DMS79 treated with DMSO at 0.1 percent for 48 hours (cell line): Measurements from ENCODE around the gene SLC12A8.

Source experiments
- DNase-seq: peaks from one replicate; lab custom pipeline; 2025; lab: John Stamatoyannopoulos, UW

Gene SLC12A8

GRCh38 chr3:125151916-125152315, 60.6 kb downstream of the SLC12A8 start:
- DNase-seq, result no peak

- DNase-seq, result no peak
These were observed 61.1 kb downstream of the SLC12A8 start for GRCh38 chr3:125151442-125151817.

- peak; percentile 2 for DNase-seq
These were observed 61.8 kb downstream of the SLC12A8 start for GRCh38 chr3:125150525-125151441.

- DNase-seq, result no peak
These were observed 63.1 kb downstream of the SLC12A8 start for GRCh38 chr3:125149462-125149861.

DNA sequence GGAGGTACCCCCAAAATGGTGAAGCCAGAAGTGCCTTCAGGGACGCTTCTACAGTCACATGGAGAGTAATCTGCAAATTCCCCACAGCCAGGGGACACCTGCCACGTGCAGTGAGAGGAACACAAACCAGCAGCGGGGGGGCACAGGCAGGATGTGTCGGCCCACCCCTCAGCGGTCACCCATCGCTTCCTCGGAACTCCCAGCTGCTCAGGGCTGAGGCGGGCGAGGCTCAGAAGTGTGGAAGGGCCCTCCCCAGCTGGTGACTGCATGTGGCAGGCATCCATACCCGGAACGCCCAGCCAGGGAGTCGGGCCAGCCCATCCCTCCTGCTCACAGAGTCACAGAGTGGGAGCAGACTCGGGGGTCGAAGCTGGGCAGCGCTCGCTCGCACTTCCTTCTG, 63.7 kb downstream of the SLC12A8 start:
- DNase-seq, result no peak

DNA sequence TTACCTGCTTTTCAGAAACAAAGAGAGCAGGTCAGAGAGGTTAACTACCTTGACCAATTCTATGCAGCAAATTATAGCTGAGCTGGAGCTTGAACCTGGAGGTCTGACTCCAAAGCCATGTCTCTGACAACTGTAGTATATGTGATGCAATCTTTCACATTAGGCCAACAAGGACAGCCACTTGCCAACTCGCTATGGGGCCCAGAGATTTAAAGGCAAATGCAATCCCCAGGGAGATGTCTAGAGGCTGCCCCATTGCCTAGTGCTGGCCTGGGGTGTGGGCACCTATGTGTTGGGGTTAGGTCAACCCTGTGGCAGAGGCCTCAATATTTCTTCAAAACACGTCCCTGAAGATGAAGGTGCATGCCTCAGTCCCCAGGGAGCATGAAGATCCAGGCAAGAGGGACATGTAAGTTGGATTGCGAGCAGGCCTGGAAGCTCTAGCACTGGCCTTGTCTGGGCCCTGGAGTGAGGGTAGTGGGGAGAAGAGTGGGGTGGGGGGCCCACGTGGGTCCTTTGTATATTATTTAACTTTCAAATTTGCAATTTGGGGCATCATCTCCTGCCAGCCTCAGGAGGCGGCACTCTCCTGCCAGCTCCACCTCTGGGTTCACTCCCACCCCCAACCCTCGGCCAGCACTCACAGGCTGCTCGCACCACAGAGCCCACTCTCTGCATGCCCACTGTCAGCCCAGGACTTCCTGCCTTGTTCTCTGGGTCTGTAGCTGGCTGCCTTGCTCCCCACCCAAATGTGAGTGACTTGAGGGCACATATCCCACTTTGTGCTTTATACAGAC, 64.3 kb downstream of the SLC12A8 start:
- no peak for DNase-seq

- no peak for DNase-seq
These were observed 65.1 kb downstream of the SLC12A8 start for GRCh38 chr3:125147491-125147820.

DNA sequence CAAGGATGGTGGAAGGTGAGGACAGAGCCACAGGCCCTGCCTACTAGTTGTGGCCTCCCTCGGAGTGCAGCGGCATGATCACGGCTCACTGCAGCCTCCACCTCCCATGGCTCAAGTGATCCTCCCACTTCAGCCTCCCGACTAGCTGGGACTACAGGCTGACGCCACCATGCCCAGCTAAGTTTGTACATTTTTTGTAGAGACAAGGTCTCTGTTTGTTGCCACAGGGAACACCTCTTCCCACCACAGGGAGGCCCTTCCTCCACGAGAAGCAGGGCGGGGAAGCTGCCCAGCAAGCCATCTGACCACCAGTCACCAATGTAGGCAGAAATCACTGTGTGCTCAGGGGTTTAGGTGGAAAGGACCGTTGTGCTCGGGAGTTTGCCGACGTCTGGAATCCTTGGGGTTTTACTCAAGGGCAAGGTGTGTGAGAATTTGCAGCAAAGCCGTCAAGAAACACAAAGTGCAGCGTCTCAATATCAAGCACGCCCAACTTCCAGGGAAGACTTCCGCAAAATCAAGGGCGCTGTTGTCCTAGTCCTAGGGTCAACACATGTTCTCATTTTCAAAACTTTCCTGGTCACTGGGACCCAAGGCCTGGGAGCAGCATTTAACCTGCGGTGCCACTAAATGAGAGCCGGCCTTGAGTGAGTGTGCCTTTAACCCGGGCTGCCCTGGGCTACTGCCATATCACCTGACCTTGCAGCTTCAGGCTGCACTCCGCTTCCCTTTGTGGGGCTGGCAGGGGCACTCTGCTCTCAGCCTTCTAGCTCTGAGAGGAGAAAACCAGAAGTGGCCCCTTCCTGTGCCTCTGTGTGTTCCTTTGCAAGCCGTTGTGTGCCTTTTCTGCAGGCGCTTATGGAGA, 65.7 kb downstream of the SLC12A8 start:
- no peak for DNase-seq

DNA sequence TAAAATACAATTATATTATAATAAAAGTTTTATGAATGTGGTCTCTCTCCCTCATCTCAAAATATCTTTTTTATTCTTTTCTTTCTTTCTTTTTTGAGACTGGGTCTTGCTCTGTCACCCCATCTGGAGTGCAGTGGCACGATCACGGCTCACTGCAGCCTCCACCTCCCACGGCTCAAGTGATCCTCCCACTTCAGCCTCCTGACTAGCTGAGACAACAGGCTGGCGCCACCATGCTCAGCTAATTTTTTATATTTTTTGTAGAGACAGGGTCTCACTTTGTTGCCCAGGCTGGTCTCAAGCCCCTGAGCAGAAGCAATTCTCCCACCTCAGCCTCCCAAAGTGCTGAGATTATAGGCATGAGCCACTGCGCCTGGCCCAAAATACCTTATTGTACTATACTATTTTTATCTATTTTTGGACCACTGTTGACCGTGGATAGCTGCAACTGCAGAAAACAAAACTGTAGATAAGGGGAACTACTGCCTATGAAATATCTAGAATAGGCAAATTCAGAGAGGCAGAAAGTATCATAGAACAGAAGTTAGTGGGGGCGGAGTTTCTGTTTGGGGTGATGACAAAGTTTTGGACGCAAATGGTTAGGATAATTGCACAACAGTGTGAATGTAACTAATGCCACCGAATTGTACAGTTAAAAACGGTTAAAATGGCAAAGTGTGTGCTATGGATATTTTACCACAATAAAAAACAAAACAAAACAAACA, 66.6 kb downstream of the SLC12A8 start:
- DNase-seq, result no peak

- no peak for DNase-seq
These were observed 67.8 kb downstream of the SLC12A8 start for GRCh38 chr3:125144653-125145314.

DNA sequence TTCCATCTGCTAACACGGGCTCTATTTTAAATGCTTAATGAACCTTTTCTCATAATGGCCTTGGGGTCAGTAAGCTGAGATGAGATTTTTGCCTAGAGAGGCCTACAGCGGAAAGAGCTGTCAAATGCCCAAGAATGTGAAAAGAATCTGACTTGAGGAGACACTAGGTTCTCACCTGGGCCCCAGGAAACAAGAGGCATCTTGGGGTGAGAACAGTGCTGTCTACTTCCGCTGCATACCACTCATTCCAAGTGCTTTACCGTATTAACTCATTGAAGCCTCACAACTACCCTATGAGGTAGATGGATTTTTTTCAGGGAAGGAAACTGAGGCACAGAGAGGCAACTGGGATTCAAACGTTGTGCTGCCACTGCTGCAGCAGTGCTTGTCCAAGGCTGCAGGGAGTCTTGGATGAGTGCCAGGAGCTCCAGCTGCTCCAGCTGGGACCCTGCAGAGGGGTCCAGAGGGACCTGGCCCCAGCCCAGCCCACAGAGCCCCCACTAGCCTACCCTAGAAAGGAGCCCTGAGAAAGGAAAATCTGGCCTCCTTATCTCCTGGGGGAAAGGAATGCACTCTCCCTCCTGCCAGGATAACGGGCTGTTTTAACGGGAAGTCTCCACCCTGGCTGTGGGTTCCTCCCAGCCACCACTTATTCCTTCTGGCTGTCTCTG, 68.4 kb downstream of the SLC12A8 start:
- no peak for DNase-seq

GRCh38 chr3:125143538-125143937, 69.0 kb downstream of the SLC12A8 start:
- no peak for DNase-seq

- DNase-seq, result no peak
These were observed 69.6 kb downstream of the SLC12A8 start for GRCh38 chr3:125142940-125143339.

DNA sequence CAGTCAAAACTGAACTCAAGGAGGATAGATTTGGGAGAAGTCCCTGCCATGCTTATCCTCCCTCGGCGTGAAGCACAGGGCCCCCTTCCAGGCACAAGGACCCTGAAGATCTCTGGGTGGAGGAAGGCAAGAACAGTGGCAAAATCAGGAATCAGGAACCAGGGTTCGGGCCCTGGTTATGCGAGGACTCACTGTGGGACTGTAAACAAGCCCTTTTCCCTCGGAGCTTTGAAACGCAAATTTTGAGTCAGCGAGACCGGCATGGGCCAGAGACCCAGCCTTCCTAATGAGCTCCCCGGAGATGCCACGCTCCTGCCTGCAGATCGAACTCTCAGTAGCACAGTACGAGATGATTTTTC, 70.1 kb downstream of the SLC12A8 start:
- no peak for DNase-seq

DNA sequence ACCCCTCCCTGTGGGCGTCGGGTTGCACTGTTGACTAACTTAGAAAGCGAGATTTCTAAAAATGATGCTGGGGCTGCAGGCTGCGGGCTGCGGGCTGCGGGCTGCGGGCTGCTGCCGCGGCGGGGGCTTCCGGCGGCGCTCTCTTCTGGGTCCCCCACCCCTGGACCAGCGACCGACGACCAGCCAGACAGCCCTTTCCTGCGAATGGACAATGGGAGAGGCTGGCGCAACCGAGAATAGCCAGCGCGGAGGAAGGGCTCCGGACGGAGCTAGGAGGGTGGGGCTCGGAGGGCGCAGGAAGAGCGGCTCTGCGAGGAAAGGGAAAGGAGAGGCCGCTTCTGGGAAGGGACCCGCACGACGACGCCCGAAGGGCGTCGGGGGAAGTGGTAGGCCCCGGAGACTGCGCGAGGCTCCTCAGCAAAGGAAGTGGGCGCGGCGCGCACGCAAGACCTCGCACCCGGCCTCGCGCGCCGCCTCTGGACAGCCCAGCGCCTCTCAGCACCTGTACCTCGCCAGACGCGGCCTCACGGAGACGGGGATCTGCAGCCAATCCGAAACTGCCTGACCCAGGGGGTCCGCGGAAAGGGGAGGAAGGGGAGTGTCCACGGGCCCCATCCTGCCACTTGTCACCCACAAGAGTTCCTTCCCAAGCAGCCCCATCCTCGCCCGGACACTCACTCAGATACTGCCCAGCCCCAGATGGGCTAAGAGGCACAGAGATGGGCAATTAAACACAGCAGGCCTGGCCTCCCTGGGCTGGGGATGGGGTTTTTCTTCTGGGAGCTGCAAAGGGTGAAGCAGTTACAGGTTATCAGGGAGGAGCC, 70.7 kb downstream of the SLC12A8 start:
- peak; percentile 76 for DNase-seq

DNA sequence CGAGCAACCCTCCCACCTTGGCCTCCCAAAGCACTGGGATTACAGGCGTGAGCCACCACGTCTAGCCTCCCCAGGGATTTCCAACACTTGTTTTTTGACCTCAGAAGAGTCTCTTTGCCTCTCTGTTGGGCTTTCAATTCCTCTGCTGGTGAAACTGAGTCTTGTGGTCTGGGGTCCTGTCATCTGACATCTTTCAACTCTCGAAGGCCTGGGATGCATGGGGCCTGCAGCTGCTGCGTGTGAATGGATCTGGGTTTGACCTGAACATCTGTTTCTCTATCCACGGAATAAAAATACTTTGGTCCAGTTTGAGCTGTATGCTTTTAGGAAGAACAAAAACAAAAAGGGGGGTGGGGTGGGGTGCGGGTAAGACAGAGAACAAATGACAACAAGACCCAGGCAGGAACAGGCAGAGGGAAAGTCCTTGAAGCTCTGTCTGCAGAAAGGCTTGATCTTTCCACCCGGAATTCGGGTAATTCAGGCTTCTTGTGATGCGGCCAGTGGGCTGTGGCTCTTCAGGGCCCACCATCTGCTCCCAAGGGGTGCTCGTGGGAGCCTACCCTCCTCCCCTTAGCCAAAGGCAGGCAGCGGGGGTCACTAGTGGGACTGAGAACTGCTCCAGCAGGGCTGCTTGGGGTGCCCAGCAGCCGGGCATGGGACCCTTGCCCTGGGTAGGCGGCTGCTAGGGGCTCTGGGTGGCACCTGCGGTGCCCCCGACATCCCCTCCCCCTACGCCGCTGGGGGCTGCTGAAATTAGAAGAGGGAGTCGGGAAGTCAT, 71.5 kb downstream of the SLC12A8 start:
- no peak for DNase-seq

GRCh38 chr3:125140011-125140817, 72.3 kb downstream of the SLC12A8 start:
- no peak for DNase-seq

GRCh38 chr3:125139386-125139785, 73.2 kb downstream of the SLC12A8 start:
- DNase-seq, result no peak
